ENCODE results near the gene PEA15.

GRCh38 chr1:160247053-160247452, 41.9 kb downstream of the PEA15 start:
- TF ChIP-seq, protein P1, sequence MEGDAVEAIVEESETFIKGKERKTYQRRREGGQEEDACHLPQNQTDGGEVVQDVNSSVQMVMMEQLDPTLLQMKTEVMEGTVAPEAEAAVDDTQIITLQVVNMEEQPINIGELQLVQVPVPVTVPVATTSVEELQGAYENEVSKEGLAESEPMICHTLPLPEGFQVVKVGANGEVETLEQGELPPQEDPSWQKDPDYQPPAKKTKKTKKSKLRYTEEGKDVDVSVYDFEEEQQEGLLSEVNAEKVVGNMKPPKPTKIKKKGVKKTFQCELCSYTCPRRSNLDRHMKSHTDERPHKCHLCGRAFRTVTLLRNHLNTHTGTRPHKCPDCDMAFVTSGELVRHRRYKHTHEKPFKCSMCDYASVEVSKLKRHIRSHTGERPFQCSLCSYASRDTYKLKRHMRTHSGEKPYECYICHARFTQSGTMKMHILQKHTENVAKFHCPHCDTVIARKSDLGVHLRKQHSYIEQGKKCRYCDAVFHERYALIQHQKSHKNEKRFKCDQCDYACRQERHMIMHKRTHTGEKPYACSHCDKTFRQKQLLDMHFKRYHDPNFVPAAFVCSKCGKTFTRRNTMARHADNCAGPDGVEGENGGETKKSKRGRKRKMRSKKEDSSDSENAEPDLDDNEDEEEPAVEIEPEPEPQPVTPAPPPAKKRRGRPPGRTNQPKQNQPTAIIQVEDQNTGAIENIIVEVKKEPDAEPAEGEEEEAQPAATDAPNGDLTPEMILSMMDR (IDR thresholded peaks at IDR 0.05; ENCODE audit: low read depth, low read length), result no peak
- TF ChIP-seq POLR2A (IDR thresholded peaks at IDR 0.05; ENCODE audit: extremely low read depth, insufficient read length) (no peak), MAX (IDR thresholded peaks at IDR 0.05; ENCODE audit: low read depth, low read length) (no peak), MYC (IDR thresholded peaks at IDR 0.05; ENCODE audit: low read depth, low read length) (no peak)
